BE2C (cell line): ENCODE measurements around the gene FOXL3.

ENCODE experiments used
- DNase-seq: peaks from one replicate; pipeline ENCODE4 v3.0.0-alpha.2; 2020
- H3K27me3 ChIP-seq: fragments of 250-450 bp; sonication (Bioruptor Pico); 2 replicates; pipeline ENCODE4 v1.5.1; 2020; ENCODE audit warnings: mild to moderate bottlenecking
- H3K36me3 ChIP-seq: fragments of 250-450 bp; sonication (Bioruptor Pico); 2 replicates; pipeline ENCODE4 v1.5.1; 2020; ENCODE audit warnings: mild to moderate bottlenecking
- H3K4me1 ChIP-seq: fragments of 250-450 bp; sonication (Bioruptor Pico); 2 replicates; pipeline ENCODE4 v1.5.1; 2020
- H3K4me3 ChIP-seq: 2 replicates; pipeline ENCODE4 v1.5.1; 2011; ENCODE audit warnings: low read depth, low read length
- H3K9me3 ChIP-seq: fragments of 250-450 bp; sonication (Bioruptor Pico); 2 replicates; pipeline ENCODE4 v1.5.1; 2020
- CTCF ChIP-seq: IDR thresholded peaks from 2 replicates; pipeline ENCODE4 v1.5.1; 2012; ENCODE audit warnings: mild to moderate bottlenecking, low read depth, low read length

FOXL3 gene

GRCh38 chr7:250523-250922, 39.4 kb upstream of the FOXL3 start:
- Histone ChIP-seq H3K4me3 (no peak overlapping the region), H3K9me3 (no peaks in the 10 kb centered on the region; the same call in none of the 2 replicates), H3K36me3 (no peaks in the 10 kb centered on the region), H3K4me1 (no peaks in the 10 kb centered on the region), H3K27me3 (no peaks in the 10 kb centered on the region)
- no peak for TF ChIP-seq CTCF
- no peak for DNase-seq

- TF ChIP-seq CTCF = no peak
- Histone ChIP-seq H3K36me3 (no peaks in the 10 kb centered on the region), H3K27me3 (no peaks in the 10 kb centered on the region), H3K9me3 (no peaks in the 10 kb centered on the region; the same call in none of the 2 replicates), H3K4me1 (no peaks in the 10 kb centered on the region), H3K4me3 (no peak overlapping the region)
- DNase-seq = no peak
Observed at GRCh38 chr7:251005-251404, 39.0 kb upstream of the FOXL3 start.

DNA sequence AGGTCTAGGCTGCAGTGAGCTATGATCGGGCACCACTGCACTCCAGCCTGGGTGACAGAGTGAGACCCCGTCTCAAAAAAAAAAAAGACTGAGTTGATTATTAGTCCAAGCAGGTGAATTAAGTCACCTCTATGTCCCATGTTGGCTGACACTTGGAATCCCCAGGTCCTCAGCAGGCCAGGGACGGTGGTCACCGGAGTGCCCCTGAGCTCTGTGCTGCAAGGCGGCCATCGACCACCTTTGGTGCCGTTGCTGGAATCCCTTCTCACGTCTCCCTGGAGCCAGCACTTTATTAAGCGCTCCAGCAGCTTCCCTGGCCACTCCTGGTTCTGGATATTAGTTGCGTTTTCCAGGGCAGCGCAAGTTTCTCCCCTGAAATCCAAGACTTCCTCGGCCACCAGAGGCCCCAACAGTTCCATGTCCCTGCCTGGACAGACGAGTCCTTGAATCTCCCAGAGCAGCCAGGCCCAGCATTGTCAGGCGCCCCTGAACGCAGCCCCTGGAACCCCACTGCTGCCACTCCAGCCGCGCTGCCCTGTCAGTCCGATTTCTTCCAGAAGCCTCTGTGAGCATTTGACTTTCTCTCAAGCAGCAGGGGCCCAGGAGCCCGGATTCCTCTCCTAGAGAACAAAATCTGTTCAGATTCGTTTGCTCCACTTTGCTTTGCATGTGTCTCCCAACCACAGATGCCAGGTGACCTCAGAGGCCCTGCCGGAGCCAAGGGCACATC, 38.4 kb upstream of the FOXL3 start:
- Histone ChIP-seq H3K27me3 (no peaks in the 10 kb centered on the region), H3K9me3 (no peaks in the 10 kb centered on the region; the same call in none of the 2 replicates), H3K4me3 (no peak overlapping the region), H3K4me1 (no peaks in the 10 kb centered on the region), H3K36me3 (no peaks in the 10 kb centered on the region)
- DNase-seq = no peak
- TF ChIP-seq CTCF = no peak

DNA sequence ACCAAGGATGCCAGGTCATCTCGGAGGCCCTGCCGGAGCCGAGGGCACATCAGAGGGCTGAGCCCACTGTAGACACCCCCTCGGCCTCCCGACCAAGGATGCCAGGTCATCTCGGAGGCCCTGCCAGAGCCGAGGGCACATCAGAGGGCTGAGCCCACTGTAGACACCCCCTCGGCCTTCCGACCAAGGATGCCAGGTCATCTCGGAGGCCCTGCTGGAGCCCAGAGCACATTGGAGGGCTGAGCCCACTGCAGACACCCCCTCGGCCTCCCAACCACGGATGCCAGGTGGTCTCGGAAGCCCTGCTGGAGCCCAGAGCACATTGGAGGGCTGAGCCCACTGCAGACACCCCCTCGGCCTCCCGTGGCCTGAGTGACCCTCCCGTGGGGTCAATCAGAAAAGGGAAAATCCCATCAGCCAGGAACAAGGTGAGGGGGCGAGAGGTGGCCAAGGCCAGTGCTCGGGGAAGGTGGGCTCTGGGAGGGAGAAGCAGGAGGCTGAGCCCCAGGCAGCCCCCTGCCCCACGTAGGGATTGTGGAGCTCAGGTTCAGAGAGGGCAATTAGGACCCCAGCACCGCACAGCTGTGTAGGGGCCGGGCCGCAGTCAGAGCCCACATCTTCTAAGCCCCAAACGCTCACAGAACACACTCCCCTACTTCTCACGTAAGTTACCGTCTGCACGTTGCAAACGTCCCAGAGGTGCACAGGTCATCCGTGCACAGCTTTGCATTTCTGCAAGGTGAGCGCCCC, 37.6 kb upstream of the FOXL3 start:
- no peak for TF ChIP-seq CTCF
- H3K4me3 ChIP-seq = no peak overlapping the region
- no peaks in the 10 kb centered on the region for H3K27me3 ChIP-seq
- H3K9me3 ChIP-seq = no peaks in the 10 kb centered on the region; the same call in 1 of the 2 replicates
- H3K36me3 ChIP-seq = no peaks in the 10 kb centered on the region
- no peaks in the 10 kb centered on the region for H3K4me1 ChIP-seq
- DNase-seq = no peak

DNA sequence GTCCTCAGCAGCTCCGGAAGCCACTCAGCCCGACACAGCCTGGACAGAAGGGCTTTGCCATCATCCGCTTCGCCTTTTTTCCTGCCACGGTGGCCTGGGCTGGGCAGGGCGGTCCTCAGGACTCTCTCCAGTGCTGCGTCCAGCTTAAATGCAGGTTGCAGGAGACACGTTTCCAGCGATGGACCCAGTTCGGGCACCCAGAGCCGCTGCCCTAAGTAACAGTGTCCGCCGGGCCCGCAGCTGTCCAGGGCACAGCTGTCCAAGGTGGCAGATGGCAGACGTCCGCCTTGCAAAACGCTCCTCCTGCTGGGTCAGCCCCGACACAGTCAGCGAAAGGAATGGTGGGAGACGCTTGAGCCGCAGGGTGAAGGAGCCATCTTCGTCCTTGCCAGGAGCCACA, 37.0 kb upstream of the FOXL3 start:
- no peak for TF ChIP-seq CTCF
- no peaks in the 10 kb centered on the region; the same call in 1 of the 2 replicates for H3K9me3 ChIP-seq
- H3K36me3 ChIP-seq = no peaks in the 10 kb centered on the region
- H3K4me1 ChIP-seq = no peaks in the 10 kb centered on the region
- no peaks in the 10 kb centered on the region for H3K27me3 ChIP-seq
- H3K4me3 ChIP-seq = no peak overlapping the region
- no peak for DNase-seq
